ENCODE results near the gene GRAMD1C. TPM values are rescaled to one million over a fixed set of nuclear protein-coding genes. Genes with fewer than 3 reads are reported as not detected.

GRAMD1C gene
- polyA plus RNA-seq, 1 of the 3 experiments (the other 2 are of a cell fraction), result 1.2 TPM

- H2AFZ ChIP-seq (ENCODE audit: low read depth), result no peak overlapping the region
- H3K9ac ChIP-seq, result no peak overlapping the region
- H4K20me1 ChIP-seq (ENCODE audit: insufficient read depth), result no peaks in the 10 kb centered on the region
- ChIA-PET CTCF (interaction anchor here (0.5 to 3.3 kb wide), 22 partner anchors 9 to 186 kb away, joined by 3 to 27 read pairs (median 4); partner anchors contain the start of gene GRAMD1C), POLR2A (no interaction called here)
- H3K27ac ChIP-seq (ENCODE audit: low read depth in 2 of 2, low read length in 1 of 2), result no peak overlapping the region
- H3K36me3 ChIP-seq (replicated peaks in 1 of 2; ENCODE audit: control insufficient read depth in 1 of 2, insufficient read depth in 2 of 2, low read length in 1 of 2), result no peaks in the 10 kb centered on the region
- H3K9me3 ChIP-seq, result no peaks in the 10 kb centered on the region
- no peaks in the 10 kb centered on the region for H3K9me2 ChIP-seq
- DNase-seq, result peak; percentile 40
- H3K4me1 ChIP-seq (ENCODE audit: control insufficient read depth in 1 of 2, insufficient read depth in 2 of 2, low read depth in 1 of 2, low read length in 1 of 2), result peaks cover 0 to 4% of the 10 kb centered on the region in 2 experiments; a peak in 1 of 4 replicates
- H3K4me2 ChIP-seq, result no peak overlapping the region
- no peak for TF ChIP-seq TAF1 (IDR thresholded peaks at IDR 0.05; ENCODE audit: borderline replicate concordance, low read depth, low read length)
- TF ChIP-seq MAX (IDR thresholded peaks at IDR 0.05; ENCODE audit: low read depth), result no peak
- TF ChIP-seq SIN3A (IDR thresholded peaks at IDR 0.05; ENCODE audit: borderline replicate concordance, low read depth, low read length), result no peak
- no peak for TF ChIP-seq TEAD4 (IDR thresholded peaks at IDR 0.05; ENCODE audit: borderline replicate concordance, insufficient read depth)
- peak; percentile 68 for TF ChIP-seq CTCF (IDR thresholded peaks at IDR 0.05)
- no peak for TF ChIP-seq FOXM1 (IDR thresholded peaks at IDR 0.05; ENCODE audit: low read depth)
- no peak for TF ChIP-seq JUND (IDR thresholded peaks at IDR 0.05)
- TF ChIP-seq RXRA (IDR thresholded peaks at IDR 0.05; ENCODE audit: borderline replicate concordance, low read depth), result no peak
- no peak for TF ChIP-seq PBX3 (IDR thresholded peaks at IDR 0.05)
- TF ChIP-seq FOXJ3 (CRISPR knock-in tag; IDR thresholded peaks at IDR 0.05), result no peak
- no peak for TF ChIP-seq EP300 (IDR thresholded peaks at IDR 0.05; ENCODE audit: borderline replicate concordance in 1 of 2, low read depth in 1 of 2, low read length in 1 of 2)
- TF ChIP-seq POLR2AphosphoS5 (IDR thresholded peaks at IDR 0.05; ENCODE audit: low read depth, low read length), result no peak
- TF ChIP-seq SMC3 (IDR thresholded peaks at IDR 0.05; ENCODE audit: low read depth, low read length), result peak; percentile 69
- TF ChIP-seq EZH2phosphoT487 (IDR thresholded peaks at IDR 0.05; ENCODE audit: borderline replicate concordance, low read depth), result no peak
- TF ChIP-seq MEF2A (IDR thresholded peaks at IDR 0.05; ENCODE audit: borderline replicate concordance, low read depth), result no peak
- no peak for TF ChIP-seq GATA2 (CRISPR knock-in tag; IDR thresholded peaks at IDR 0.05)
- peak; percentile 64 for TF ChIP-seq FOSL2 (IDR thresholded peaks at IDR 0.05; ENCODE audit: borderline replicate concordance, low read depth)
- no peak for TF ChIP-seq ELF1 (IDR thresholded peaks at IDR 0.05)
- TF ChIP-seq REST (IDR thresholded peaks at IDR 0.05; ENCODE audit: low read depth, low read length), result no peak
- TF ChIP-seq RCOR1 (IDR thresholded peaks at IDR 0.05; ENCODE audit: low read length), result no peak
- no peak for TF ChIP-seq USF2 (IDR thresholded peaks at IDR 0.05; ENCODE audit: borderline replicate concordance, low read depth, low read length)
- TF ChIP-seq RAD21 (IDR thresholded peaks at IDR 0.05; ENCODE audit: low read length), result peak; percentile 80
- TF ChIP-seq TCF12 (IDR thresholded peaks at IDR 0.05), result no peak
- 64% methylated on average over 3 of the region's 3 CpGs for WGBS (ENCODE audit: low lambda C conversion rate)
- no peaks in the 10 kb centered on the region for H3K79me2 ChIP-seq (ENCODE audit: insufficient read depth)
- H3K4me3 ChIP-seq (ENCODE audit: low read depth in 2 of 2, low read length in 1 of 2), result no peak overlapping the region
- no peaks in the 10 kb centered on the region for H3K27me3 ChIP-seq (ENCODE audit: insufficient read depth)
- H3F3A ChIP-seq (replicated peaks; ENCODE audit: insufficient read depth), result peaks cover 8% of the 10 kb centered on the region
These were observed 74.1 kb downstream of the GRAMD1C start for GRCh38 chr3:113912552-113913236.

Data from SK-N-SH (cell line).